Neuronal stem cell (in vitro differentiated cells): ENCODE measurements around the gene NOX5.

ENCODE experiments used
- DNase-seq: peaks from one replicate; pipeline ENCODE4 v3.0.0-alpha.2; 2013; ENCODE audit warnings: low spot score
- H2AFZ ChIP-seq: one replicate; pipeline ENCODE4 v1.6.1; 2013; ENCODE audit warnings: mild to moderate bottlenecking, low read length, inconsistent platforms
- H2AK5ac ChIP-seq: 2 replicates; pipeline ENCODE4 v1.6.1; 2013; ENCODE audit warnings: low read depth, mild to moderate bottlenecking, inconsistent platforms, low read length, moderate library complexity, mixed read lengths
- H2BK120ac ChIP-seq: 2 replicates; pipeline ENCODE4 v1.6.1; 2013; ENCODE audit warnings: low read depth, mild to moderate bottlenecking, inconsistent platforms, low read length, moderate library complexity, mixed read lengths
- H2BK12ac ChIP-seq: one replicate; pipeline ENCODE4 v1.6.1; 2013; ENCODE audit warnings: low read length, inconsistent platforms
- H2BK15ac ChIP-seq: 2 replicates; pipeline ENCODE4 v1.6.1; 2013; ENCODE audit warnings: mild to moderate bottlenecking, low read length, inconsistent platforms, mixed read lengths
- H2BK5ac ChIP-seq: one replicate; pipeline ENCODE4 v1.6.1; 2013; ENCODE audit warnings: inconsistent platforms, mild to moderate bottlenecking, low read length, moderate library complexity
- H3K14ac ChIP-seq: one replicate; pipeline ENCODE4 v1.6.1; 2013; ENCODE audit warnings: low read length, inconsistent platforms
- H3K18ac ChIP-seq: 2 replicates; pipeline ENCODE4 v1.6.1; 2013; ENCODE audit warnings: low read length, inconsistent platforms
- H3K23ac ChIP-seq: 2 replicates; pipeline ENCODE4 v1.6.1; 2013; ENCODE audit warnings: low read depth, mild to moderate bottlenecking, mixed read lengths, low read length, inconsistent platforms; ENCODE audit not compliant: poor library complexity
- H3K27ac ChIP-seq: replicated peaks from 3 replicates; pipeline ENCODE4 v1.5.1; 2013; ENCODE audit warnings: low read length, inconsistent platforms
- H3K27me3 ChIP-seq, 3 experiments: 2 replicates each; pipeline ENCODE4 v1.6.1; 2013; ENCODE audit warnings: low read length in 3 of 3, mild to moderate bottlenecking in 2 of 3, inconsistent platforms in 1 of 3, low read depth in 1 of 3, mixed read lengths in 1 of 3, moderate library complexity in 1 of 3; ENCODE audit not compliant: control insufficient read depth in 3 of 3, insufficient read depth in 3 of 3
- H3K36me3 ChIP-seq, 2 donors: replicated peaks in 1 of 2; 2 replicates each; pipeline ENCODE4 v1.6.1; 2013; ENCODE audit warnings: low read length in 2 of 2; ENCODE audit not compliant: control insufficient read depth in 2 of 2, insufficient read depth in 2 of 2
- H3K4ac ChIP-seq: 2 replicates; pipeline ENCODE4 v1.6.1; 2013; ENCODE audit warnings: inconsistent platforms, mild to moderate bottlenecking, low read length, moderate library complexity
- H3K4me1 ChIP-seq, 2 donors: 1 replicate in 1 of 2; 2 replicates in 1 of 2; pipeline ENCODE4 v1.6.1; 2013; ENCODE audit warnings: low read length in 2 of 2, low read depth in 1 of 2; ENCODE audit not compliant: control insufficient read depth in 2 of 2, insufficient read depth in 1 of 2
- H3K4me2 ChIP-seq: one replicate; pipeline ENCODE4 v1.6.1; 2013; ENCODE audit warnings: mild to moderate bottlenecking, low read length, inconsistent platforms; ENCODE audit not compliant: insufficient read depth, poor library complexity, severe bottlenecking
- H3K4me3 ChIP-seq, 2 donors: 2 replicates each; pipeline ENCODE4 v1.5.1; 2013; ENCODE audit warnings: low read length in 2 of 2, mild to moderate bottlenecking in 2 of 2, inconsistent platforms in 1 of 2, moderate library complexity in 1 of 2
- H3K79me1 ChIP-seq: one replicate; pipeline ENCODE4 v1.6.1; 2013; ENCODE audit warnings: low read depth, mild to moderate bottlenecking, inconsistent platforms, low read length, moderate library complexity
- H3K9ac ChIP-seq: one replicate; pipeline ENCODE4 v1.6.1; 2013; ENCODE audit warnings: mild to moderate bottlenecking, low read depth, low read length, inconsistent platforms; ENCODE audit not compliant: poor library complexity
- H3K9me3 ChIP-seq, 2 donors: replicated peaks in 1 of 2; 2 replicates each; pipeline versions ENCODE3 to v1.6.1; 2013; ENCODE audit warnings: low read length in 2 of 2, mild to moderate bottlenecking in 2 of 2, inconsistent platforms in 1 of 2, low read depth in 1 of 2, mixed read lengths in 1 of 2, moderate library complexity in 1 of 2; ENCODE audit not compliant: control insufficient read depth in 2 of 2, insufficient read depth in 1 of 2
- H4K8ac ChIP-seq: one replicate; pipeline ENCODE4 v1.6.1; 2013; ENCODE audit warnings: low read depth, mild to moderate bottlenecking, inconsistent platforms, low read length, moderate library complexity
- H4K91ac ChIP-seq: one replicate; pipeline ENCODE4 v1.6.1; 2013; ENCODE audit warnings: low read length, low read depth, mild to moderate bottlenecking, inconsistent platforms; ENCODE audit not compliant: poor library complexity
- WGBS, 2 donors: extraction: QIAGEN DNeasy Blood & Tissue Kit; methylation state at CpG; one replicate each; pipeline ENCODE4 v1.1.7; 2013; ENCODE audit warnings: missing lambda C conversion rate in 2 of 2, mixed read lengths in 1 of 2; ENCODE audit not compliant: insufficient read length in 2 of 2, insufficient replicate concordance in 1 of 2; ENCODE audit errors: extremely low coverage in 2 of 2; 5-methylcytosine and 5-hydroxymethylcytosine counted together

NOX5 gene

DNA sequence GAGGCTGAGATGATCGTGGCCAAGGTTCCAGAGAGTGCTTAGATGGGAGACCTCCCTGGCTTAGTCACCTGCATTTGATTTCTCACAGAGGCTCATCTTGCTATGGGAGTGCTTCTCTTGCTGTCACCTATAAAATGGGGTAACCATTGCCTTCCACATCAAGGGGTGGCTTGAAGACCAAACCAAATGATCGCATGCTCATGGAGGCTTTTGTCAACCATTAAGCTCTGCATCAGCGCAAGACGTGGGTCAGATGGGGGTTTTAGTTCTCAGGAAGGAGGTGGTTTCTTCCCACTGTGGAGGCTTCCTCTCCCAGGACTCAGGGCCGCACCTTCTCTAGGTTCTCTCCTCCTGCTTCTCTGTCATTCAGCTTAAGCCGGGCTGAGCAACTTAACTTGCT, 27.4 kb upstream of the NOX5 start:
- H3K79me1 ChIP-seq = no peaks in the 10 kb centered on the region
- H3K23ac ChIP-seq = no peak overlapping the region
- H3K9ac ChIP-seq = no peak overlapping the region
- no peak overlapping the region for H2AK5ac ChIP-seq
- no peak overlapping the region for H2BK120ac ChIP-seq
- no peak overlapping the region for H4K8ac ChIP-seq
- no peak overlapping the region for H2BK5ac ChIP-seq
- no peaks in the 10 kb centered on the region for H3K4me1 ChIP-seq
- H3K36me3 ChIP-seq = no peaks in the 10 kb centered on the region
- no peak overlapping the region for H2AFZ ChIP-seq
- no peak for DNase-seq
- no peak overlapping the region for H3K18ac ChIP-seq
- H4K91ac ChIP-seq = no peak overlapping the region
- no peaks in the 10 kb centered on the region for H3K27me3 ChIP-seq
- H2BK12ac ChIP-seq = no peak overlapping the region
- H3K4me2 ChIP-seq = no peak overlapping the region
- H3K9me3 ChIP-seq = no peaks in the 10 kb centered on the region
- H3K27ac ChIP-seq = no peak overlapping the region
- H3K4ac ChIP-seq = no peak overlapping the region
- WGBS, 2 donors = no CpG with 5 or more reads among the region's 6 CpGs
- H3K14ac ChIP-seq = no peak overlapping the region
- no peak overlapping the region for H2BK15ac ChIP-seq
- no peak overlapping the region for H3K4me3 ChIP-seq

GRCh38 chr15:68987676-68988075, 26.8 kb upstream of the NOX5 start:
- no peaks in the 10 kb centered on the region for H3K36me3 ChIP-seq
- H3K27me3 ChIP-seq = no peaks in the 10 kb centered on the region
- no CpG with 5 or more reads among the region's 1 CpG for WGBS, 2 donors
- no peak overlapping the region for H3K4me3 ChIP-seq
- no peak overlapping the region for H3K27ac ChIP-seq
- H3K4me1 ChIP-seq = no peaks in the 10 kb centered on the region
- H2BK15ac ChIP-seq = no peak overlapping the region
- no peaks in the 10 kb centered on the region for H3K9me3 ChIP-seq
- no peak overlapping the region for H2BK12ac ChIP-seq
- H2BK5ac ChIP-seq = no peak overlapping the region
- no peak overlapping the region for H3K14ac ChIP-seq
- H2AK5ac ChIP-seq = no peak overlapping the region
- no peak overlapping the region for H2BK120ac ChIP-seq
- no peak overlapping the region for H3K4ac ChIP-seq
- H4K91ac ChIP-seq = no peak overlapping the region
- H4K8ac ChIP-seq = no peak overlapping the region
- no peak overlapping the region for H3K18ac ChIP-seq
- H3K9ac ChIP-seq = no peak overlapping the region
- H3K4me2 ChIP-seq = no peak overlapping the region
- no peak overlapping the region for H3K23ac ChIP-seq
- H2AFZ ChIP-seq = no peak overlapping the region
- no peak for DNase-seq
- no peaks in the 10 kb centered on the region for H3K79me1 ChIP-seq

- no CpG with 5 or more reads among the region's 2 CpGs for WGBS, 2 donors
- H3K79me1 ChIP-seq = no peaks in the 10 kb centered on the region
- H3K14ac ChIP-seq = no peak overlapping the region
Observed at GRCh38 chr15:68989541-68990230, 24.8 kb upstream of the NOX5 start.

GRCh38 chr15:68990231-68990991, 24.1 kb upstream of the NOX5 start:
- no peak for DNase-seq
- H3K27ac ChIP-seq = no peak overlapping the region
- H3K4me3 ChIP-seq = no peak overlapping the region

More at GRCh38 chr15:68989541-68990230, 24.8 kb upstream of the NOX5 start:
- Histone ChIP-seq H3K4me2 (no peak overlapping the region), H3K27ac (no peak overlapping the region), H2AK5ac (no peak overlapping the region), H4K8ac (no peak overlapping the region), H2BK120ac (no peak overlapping the region), H3K27me3 (no peaks in the 10 kb centered on the region), H3K4ac (no peak overlapping the region), H3K9ac (no peak overlapping the region), H2BK12ac (no peak overlapping the region), H2AFZ (no peak overlapping the region), H2BK5ac (no peak overlapping the region), H3K18ac (no peak overlapping the region), H3K36me3 (no peaks in the 10 kb centered on the region), H3K4me3 (no peak overlapping the region), H4K91ac (no peak overlapping the region), H2BK15ac (no peak overlapping the region), H3K4me1 (no peaks in the 10 kb centered on the region), H3K9me3 (no peaks in the 10 kb centered on the region), H3K23ac (no peak overlapping the region)
- no peak for DNase-seq

More at GRCh38 chr15:68990231-68990991, 24.1 kb upstream of the NOX5 start:
- H2BK12ac ChIP-seq = no peak overlapping the region
- H3K9me3 ChIP-seq = no peaks in the 10 kb centered on the region
- no peak overlapping the region for H3K4ac ChIP-seq
- no peak overlapping the region for H3K14ac ChIP-seq
- H3K79me1 ChIP-seq = no peaks in the 10 kb centered on the region
- H4K8ac ChIP-seq = no peak overlapping the region
- no peak overlapping the region for H3K9ac ChIP-seq
- no peak overlapping the region for H2BK120ac ChIP-seq
- H2BK15ac ChIP-seq = no peak overlapping the region
- no peak overlapping the region for H2AFZ ChIP-seq
- H3K36me3 ChIP-seq = no peaks in the 10 kb centered on the region
- H2BK5ac ChIP-seq = no peak overlapping the region
- H3K23ac ChIP-seq = no peak overlapping the region
- no peaks in the 10 kb centered on the region for H3K27me3 ChIP-seq
- H3K4me2 ChIP-seq = no peak overlapping the region
- no peak overlapping the region for H4K91ac ChIP-seq
- H3K4me1 ChIP-seq = no peaks in the 10 kb centered on the region
- no peak overlapping the region for H3K18ac ChIP-seq
- H2AK5ac ChIP-seq = no peak overlapping the region
- no CpG with 5 or more reads among the region's 7 CpGs for WGBS, 2 donors
